Measurements from ENCODE around the gene HMGN3. TPM values are rescaled to one million over a fixed set of nuclear protein-coding genes. Genes with fewer than 3 reads are reported as not detected.

HMGN3 gene
- total and polyA plus RNA-seq, 2 of the 13 experiments (the other 11 are each of a cell fraction or from before 2014, with no cell fraction given): 67.9 to 145 TPM

GRCh38 chr6:79234150-79235022 is at the start of gene HMGN3 (continued):
- TF ChIP-seq TEAD3 (CRISPR knock-in tag; optimal IDR thresholded peaks at IDR 0.05; ENCODE audit: borderline replicate concordance) (peak; percentile 66), PRDM10 (CRISPR knock-in tag; IDR thresholded peaks at IDR 0.05; ENCODE audit: low read depth) (peak; percentile 50; the same call in 1 of the 2 replicates), CSRNP1 (CRISPR knock-in tag; IDR thresholded peaks at IDR 0.05) (peak; percentile 91), MBNL3 (CRISPR knock-in tag; conservative IDR thresholded peaks at IDR 0.05) (no peak), ZNF329 (CRISPR knock-in tag; IDR thresholded peaks at IDR 0.05; ENCODE audit: low read depth) (0 out of 2 replicates have a peak, but pooled peaks have one; percentile 68), ZBTB20 (CRISPR knock-in tag; IDR thresholded peaks at IDR 0.05; ENCODE audit: borderline replicate concordance, low read depth) (no peak; the same call in 1 of the 2 replicates), ETS1 (CRISPR knock-in tag; IDR thresholded peaks at IDR 0.05) (peak; percentile 72; the same call in 1 of the 2 replicates), E2F1 (CRISPR knock-in tag; IDR thresholded peaks at IDR 0.05) (peak; percentile 67; the same call in 1 of the 2 replicates), MED8 (CRISPR knock-in tag; IDR thresholded peaks at IDR 0.05; ENCODE audit: insufficient replicate concordance) (no peak), SNAPC2 (CRISPR knock-in tag; IDR thresholded peaks at IDR 0.05) (0 out of 2 replicates have a peak, but pooled peaks have one; percentile 73), CBX2 (IDR thresholded peaks at IDR 0.05; ENCODE audit: low read depth, low read length) (no peak), CBX2 (CRISPR knock-in tag; IDR thresholded peaks at IDR 0.05; ENCODE audit: low read depth) (no peak), ZBTB3 (CRISPR knock-in tag; IDR thresholded peaks at IDR 0.05; ENCODE audit: borderline replicate concordance, low read depth) (no peak), KAT7 (CRISPR knock-in tag; IDR thresholded peaks at IDR 0.05; ENCODE audit: borderline replicate concordance) (no peak), TIGD3 (CRISPR knock-in tag; IDR thresholded peaks at IDR 0.05; ENCODE audit: borderline replicate concordance) (peak; percentile 50; the same call in 1 of the 2 replicates), ZBTB7B (CRISPR knock-in tag; IDR thresholded peaks at IDR 0.05) (no peak), ISX (CRISPR knock-in tag; conservative IDR thresholded peaks at IDR 0.05) (0 out of 2 replicates have a peak, but pooled peaks have one; percentile 83)

Measured in HepG2 (cell line).